ENCODE data around the gene KSR1.

- TF ChIP-seq POLR2A (IDR thresholded peaks at IDR 0.05) = no peak
- TF ChIP-seq CTCF (IDR thresholded peaks at IDR 0.05) = no peak
These were observed 34.1 kb downstream of the KSR1 start for GRCh38 chr17:27490391-27490790.
